Spleen (tissue), 7 donors: Measurements from ENCODE around the gene CNOT10.

ENCODE experiments used
- CTCF ChIP-seq, 11 experiments: fragments of 200-600 bp in 7 of 11; fragments of 450-650 bp in 4 of 11; sonication (generic) in 4 of 11; IDR thresholded peaks in 8 of 11; conservative IDR thresholded peaks in 3 of 11; 1 replicate in 7 of 11; 2 replicates in 4 of 11; pipeline versions ENCODE4 v1.4.0 to v1.8.0; 2016 to 2021; ENCODE audit warnings: antibody characterized with exemption in 11 of 11, inconsistent platforms in 4 of 11, mild to moderate bottlenecking in 1 of 11
- POLR2A ChIP-seq, 3 donors: fragments of 450-650 bp; IDR thresholded peaks; one replicate each; pipeline ENCODE4 v1.5.1; 2017; ENCODE audit warnings: antibody characterized with exemption in 3 of 3, mild to moderate bottlenecking in 1 of 3
- POLR2AphosphoS5 ChIP-seq, 3 donors: sonication (generic); formaldehyde crosslinking; IDR thresholded peaks; one replicate each; pipeline ENCODE4 v1.5.1; 2017; ENCODE audit warnings: antibody characterized with exemption in 3 of 3
- donor health status: DM: no; HTN: no; CAD: no; lungs with moderate emphysema.
- donor health status: DM: no; HTN: no; CAD: no.
- donor health status: DM: no; HTN: no; CAD: no.

GRCh38 chr3:32719335-32719734, 34.3 kb downstream of the CNOT10 start:
- TF ChIP-seq CTCF (IDR thresholded peaks at IDR 0.05 in 8 of 11, conservative IDR thresholded peaks at IDR 0.05 in 3 of 11) (no peak), POLR2A (IDR thresholded peaks at IDR 0.05) (no peak), POLR2AphosphoS5 (IDR thresholded peaks at IDR 0.05) (no peak)
